Esophagus muscularis mucosa (tissue), 3 donors: ENCODE measurements around the gene RAPGEF2.

Experiments
- CTCF ChIP-seq, 3 experiments: fragments of 200-600 bp in 2 of 3; fragments of 450-650 bp in 1 of 3; sonication (generic) in 2 of 3; IDR thresholded peaks; one replicate each; pipeline ENCODE4 v1.5.1; 2017 to 2019; ENCODE audit warnings: antibody characterized with exemption in 3 of 3, mild to moderate bottlenecking in 2 of 3, moderate library complexity in 1 of 3
- POLR2A ChIP-seq: fragments of 450-650 bp; IDR thresholded peaks from one replicate; pipeline ENCODE4 v1.6.1; 2017; ENCODE audit warnings: antibody characterized with exemption, moderate library complexity, mild to moderate bottlenecking, low read depth
- POLR2AphosphoS5 ChIP-seq, 2 donors: sonication (generic); formaldehyde crosslinking; IDR thresholded peaks; one replicate each; pipeline ENCODE4 v1.6.1; 2017; ENCODE audit warnings: antibody characterized with exemption in 2 of 2

- no peak for TF ChIP-seq CTCF (IDR thresholded peaks at IDR 0.05)
- TF ChIP-seq POLR2AphosphoS5 (IDR thresholded peaks at IDR 0.05) = no peak
- TF ChIP-seq POLR2A = no peak
Observed at GRCh38 chr4:159396151-159396550, 293.3 kb downstream of the RAPGEF2 start.
